GM21526 (cell line): ENCODE data around the gene ABCC4.

Experiments
- ATAC-seq: cut with Tn5 transposase; IDR thresholded peaks from one replicate; pipeline ENCODE4 v1.9.1; 2021; ENCODE audit warnings: moderate library complexity; ENCODE audit not compliant: unreplicated experiment, low FRiP score

Gene ABCC4

DNA sequence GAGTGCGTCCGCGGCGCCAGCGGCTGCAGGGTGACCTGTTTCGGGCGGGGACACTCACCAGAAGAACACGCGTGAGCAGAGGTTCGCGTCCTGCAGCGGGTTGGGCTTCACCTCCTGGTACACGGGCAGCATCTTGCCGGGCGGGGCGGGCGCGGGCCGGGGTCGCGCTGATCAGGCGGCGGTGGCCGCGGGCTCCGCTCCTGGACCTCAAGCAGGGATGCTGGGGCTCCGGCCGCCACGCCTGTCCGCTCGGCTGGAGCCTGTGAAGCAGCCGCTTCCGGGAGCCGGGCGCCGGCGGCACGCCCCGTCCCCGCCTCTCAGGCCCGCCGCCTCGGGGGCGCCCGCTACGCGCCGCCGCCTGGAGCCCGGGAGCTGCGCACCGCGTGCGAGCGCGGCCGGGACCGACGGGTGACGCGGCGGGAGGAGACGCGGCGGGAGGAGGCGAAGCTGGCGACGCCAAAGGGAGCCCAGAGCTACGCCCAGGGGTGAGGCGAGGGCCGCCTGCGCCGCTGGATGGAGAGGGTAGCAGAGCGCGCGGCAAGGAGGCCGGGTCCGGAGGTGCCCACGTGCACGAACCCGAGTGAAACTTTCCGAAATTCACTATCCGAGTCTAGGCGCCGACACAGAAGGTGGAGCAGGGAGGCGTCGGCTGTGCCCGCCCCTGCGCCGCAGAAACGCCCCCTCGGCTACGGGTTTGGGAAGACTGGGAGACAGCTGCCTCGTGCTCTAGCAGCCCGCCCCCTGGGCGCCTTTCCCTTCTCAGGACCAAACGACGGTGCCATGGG is at the start of gene ABCC4:
Gene ABCC4 (minus strand): TSS at position 269 of the 785 bp plus-strand sequence. CDS start 137 bp downstream, at position 132.
- ATAC-seq: peak; percentile 83

- ATAC-seq: no peak
Observed at GRCh38 chr13:95349267-95349666, 48.0 kb upstream of the ABCC4 start.

DNA sequence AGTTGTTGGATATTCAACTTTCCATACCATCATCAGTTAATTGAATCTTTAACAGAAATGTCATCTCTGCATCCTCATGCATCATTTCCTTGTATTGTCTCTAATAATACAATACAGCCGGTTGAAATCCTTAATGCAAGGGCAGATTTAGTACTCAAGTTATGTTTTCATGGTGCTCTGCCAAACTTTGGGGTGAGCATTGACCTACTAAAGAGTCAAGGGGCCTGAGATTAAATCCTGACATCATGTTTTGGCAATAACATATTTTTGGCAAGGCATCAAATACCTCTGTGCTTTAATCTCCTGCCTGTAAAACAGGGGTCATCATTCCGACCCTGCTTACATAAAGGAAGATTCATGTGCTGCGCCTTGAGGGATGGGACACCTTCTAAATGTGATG is 42.7 kb upstream of the ABCC4 start:
- no peak for ATAC-seq

- no peak for ATAC-seq
Observed at GRCh38 chr13:95341441-95341840, 40.2 kb upstream of the ABCC4 start.

- ATAC-seq: no peak
Observed at GRCh38 chr13:95338905-95339304, 37.7 kb upstream of the ABCC4 start.

- no peak for ATAC-seq
Observed at GRCh38 chr13:95337597-95337996, 36.3 kb upstream of the ABCC4 start.

GRCh38 chr13:95335667-95336066 is 34.4 kb upstream of the ABCC4 start:
- ATAC-seq: no peak

DNA sequence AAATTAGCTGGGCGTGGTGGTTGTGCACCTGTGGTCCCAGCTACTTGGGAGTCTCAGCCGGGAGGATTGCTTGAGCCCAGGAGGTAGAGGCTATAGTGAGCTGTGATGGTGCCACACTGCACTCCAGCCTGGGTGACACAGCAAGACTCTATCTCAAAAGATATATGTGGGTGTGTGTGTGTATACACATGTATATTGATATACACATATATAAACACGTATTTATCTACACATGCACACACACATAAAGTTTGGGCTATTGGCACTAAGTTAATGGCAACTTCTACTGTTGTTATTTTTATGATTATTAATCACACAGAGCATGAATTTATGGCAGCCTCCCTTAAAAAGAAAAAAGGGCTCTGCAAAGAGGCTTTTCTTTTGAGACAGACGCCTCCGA is 27.1 kb upstream of the ABCC4 start:
- no peak for ATAC-seq

- ATAC-seq: no peak
Observed at GRCh38 chr13:95327190-95327589, 25.9 kb upstream of the ABCC4 start.

GRCh38 chr13:95326695-95327094 is 25.4 kb upstream of the ABCC4 start:
- ATAC-seq: no peak

GRCh38 chr13:95325485-95325884 is 24.2 kb upstream of the ABCC4 start:
- no peak for ATAC-seq

DNA sequence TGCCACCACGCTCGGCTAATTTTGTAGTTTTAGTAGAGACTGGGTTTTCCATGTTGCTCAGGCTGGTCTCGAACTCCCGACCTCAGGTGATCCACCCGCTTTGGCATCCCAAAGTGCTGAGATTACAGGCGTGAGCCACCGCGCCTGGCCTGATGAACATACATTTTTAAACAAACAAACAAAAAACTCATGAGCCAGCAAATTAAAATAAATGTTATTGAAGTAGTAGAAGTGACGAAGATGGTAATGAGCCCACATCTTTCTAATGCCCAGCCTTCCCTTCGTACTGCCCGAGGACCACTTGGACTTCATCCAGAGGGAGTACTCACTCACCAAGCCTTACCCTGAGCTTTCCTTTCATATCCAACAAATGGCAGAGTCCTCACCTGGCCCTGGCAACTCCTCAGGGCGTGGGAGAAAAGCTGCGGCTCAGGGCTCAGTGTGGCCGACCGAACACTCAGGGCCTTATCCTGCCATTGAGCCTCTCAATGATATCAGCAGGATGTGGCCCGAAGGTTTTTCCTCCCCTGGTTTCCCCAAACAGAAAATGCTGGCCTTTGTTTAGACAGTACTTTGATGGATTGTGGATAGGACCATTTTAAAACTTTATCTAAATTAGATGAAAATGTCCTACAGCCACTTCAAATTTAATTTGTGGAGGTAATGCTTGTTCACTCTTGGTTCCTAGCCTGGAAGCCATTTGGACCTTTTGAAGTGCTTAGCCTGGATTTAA is 22.8 kb upstream of the ABCC4 start:
- ATAC-seq: no peak

GRCh38 chr13:95319551-95320274 is 18.5 kb upstream of the ABCC4 start:
- ATAC-seq: no peak

DNA sequence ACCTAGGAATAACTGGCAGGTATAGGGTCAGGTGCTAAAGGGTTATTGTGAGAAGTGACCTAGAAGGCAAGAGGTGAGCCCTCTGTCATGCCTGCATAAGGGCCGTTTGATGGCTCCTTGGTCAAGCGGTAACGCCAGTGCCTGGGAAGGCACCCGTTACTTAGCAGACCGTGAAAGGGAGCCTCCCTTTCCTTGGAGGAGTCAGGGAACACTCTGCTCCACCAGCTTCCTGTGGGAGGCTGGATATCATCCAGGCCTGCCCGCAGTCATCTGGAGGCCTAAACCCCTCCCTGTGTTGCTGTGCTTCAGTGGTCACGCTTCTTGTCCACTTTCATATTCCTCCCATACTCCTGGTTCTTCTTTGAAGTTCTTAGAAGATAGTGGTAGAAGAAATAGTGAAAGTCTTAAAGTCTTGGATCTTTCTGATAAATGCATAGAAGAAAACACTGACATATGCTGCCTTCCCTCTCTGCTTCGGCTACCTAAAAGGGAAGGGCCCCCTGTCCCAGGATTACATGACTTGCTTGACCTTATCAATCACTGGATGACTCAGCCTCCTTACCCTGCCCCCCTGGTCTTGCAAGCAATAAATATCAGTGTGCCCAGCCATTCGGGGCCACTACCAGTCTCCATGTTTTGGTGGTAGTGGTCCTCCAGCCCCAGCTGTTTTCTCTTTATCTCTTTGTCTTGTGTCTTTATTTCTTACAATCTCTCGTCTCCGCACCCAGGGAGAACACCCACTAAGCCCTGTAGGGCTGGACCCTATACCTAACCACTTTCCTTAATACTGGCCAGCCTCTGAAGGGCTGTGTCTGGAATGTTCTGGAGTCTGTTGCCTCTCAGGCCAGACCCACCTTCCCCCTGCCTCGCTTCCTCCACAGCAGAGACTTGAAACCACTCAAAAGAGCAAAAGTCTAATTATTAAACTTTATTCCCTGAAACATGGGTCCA is 16.1 kb upstream of the ABCC4 start:
- no peak for ATAC-seq

DNA sequence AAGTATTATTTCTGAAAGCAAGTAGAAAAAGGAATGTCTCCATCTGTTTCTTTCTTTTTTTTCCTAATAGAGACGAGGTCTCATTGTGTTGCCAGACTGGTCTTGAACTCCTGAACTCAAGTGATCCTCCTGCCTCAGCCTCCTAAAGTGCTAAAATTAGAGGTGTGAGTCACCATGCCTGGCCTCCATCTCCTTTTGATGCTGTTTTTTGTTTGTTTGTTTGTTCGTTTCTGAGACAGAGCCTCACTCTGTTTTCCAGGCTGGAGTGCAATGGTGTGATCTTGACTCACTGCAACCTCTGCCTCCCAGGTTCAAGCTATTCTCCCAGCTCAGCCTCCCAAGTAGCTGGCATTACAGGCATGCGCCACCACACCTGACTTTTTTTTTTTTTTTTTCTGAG is 14.5 kb upstream of the ABCC4 start:
- ATAC-seq: no peak

DNA sequence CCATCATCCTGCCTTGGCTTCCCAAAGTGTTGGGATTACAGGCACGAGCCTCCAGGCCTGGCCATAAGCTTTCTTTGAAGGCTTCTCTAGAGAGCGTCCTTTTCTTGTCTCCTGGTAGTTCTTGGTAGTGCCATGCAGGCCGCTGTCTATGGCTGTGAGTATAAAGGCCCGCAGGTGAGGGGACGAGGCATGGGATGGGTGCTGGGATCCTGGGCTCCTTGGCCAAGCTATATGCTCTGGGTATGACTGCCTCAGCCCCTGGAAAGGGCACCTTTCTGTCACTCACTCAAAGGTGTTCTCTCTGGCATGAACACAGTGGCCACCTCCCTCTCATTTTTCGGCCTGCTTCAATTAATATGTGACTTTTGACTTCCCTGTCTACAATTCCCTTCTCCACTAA is 6.3 kb upstream of the ABCC4 start:
- ATAC-seq: no peak

GRCh38 chr13:95304453-95304852 is 3.2 kb upstream of the ABCC4 start:
- no peak for ATAC-seq

DNA sequence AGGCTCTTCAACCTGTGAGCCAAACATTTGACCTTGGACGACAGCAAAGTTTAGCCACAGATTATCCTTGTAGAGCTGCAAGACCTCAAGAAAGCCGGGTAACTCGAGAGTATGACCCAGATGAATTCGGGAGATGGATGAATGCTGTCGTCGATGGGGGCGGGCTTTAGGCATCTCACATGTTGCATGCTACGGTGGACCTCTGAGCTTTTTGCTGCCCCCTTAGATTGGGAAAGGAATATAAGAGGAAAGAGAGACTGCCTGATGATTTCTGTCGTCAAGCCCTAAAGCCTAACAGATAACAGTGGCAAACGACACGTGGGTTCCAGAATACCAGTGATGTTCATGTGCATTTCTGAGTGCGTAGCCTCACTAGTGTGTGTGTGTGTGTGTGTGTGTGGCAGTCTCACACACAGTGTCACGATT is 730 bp upstream of the ABCC4 start:
- no peak for ATAC-seq

GRCh38 chr13:95300625-95301182 is 547 bp downstream of the ABCC4 start:
- peak; percentile 61 for ATAC-seq
